Parathyroid adenoma (tissue), 2 donors: ENCODE data around the gene CYP3A4.
"Not testable (repeated sequence)": the region's sequence is repeated elsewhere in the genome, so short reads cannot be mapped to it uniquely, and the experiment has no call there.

Experiments used
- H2AFZ ChIP-seq: fragments of 300-600 bp; sonication (generic); one replicate; pipeline ENCODE4 v1.7.0; 2017; ENCODE audit warnings: antibody characterized with exemption, mild to moderate bottlenecking
- H3K27ac ChIP-seq: fragments of 300-600 bp; sonication (generic); one replicate; pipeline ENCODE4 v1.7.0; 2017
- H3K27me3 ChIP-seq: fragments of 300-600 bp; sonication (generic); one replicate; pipeline ENCODE4 v1.7.0; 2017; ENCODE audit warnings: low read length; ENCODE audit not compliant: control insufficient read depth, insufficient read depth
- H3K36me3 ChIP-seq: fragments of 300-600 bp; sonication (generic); one replicate; pipeline ENCODE4 v1.7.0; 2017; ENCODE audit warnings: low read length; ENCODE audit not compliant: control insufficient read depth, insufficient read depth
- H3K4me1 ChIP-seq: fragments of 300-600 bp; sonication (generic); one replicate; pipeline ENCODE4 v1.7.0; 2017; ENCODE audit warnings: control low read depth
- H3K4me2 ChIP-seq: fragments of 300-600 bp; sonication (generic); one replicate; pipeline ENCODE4 v1.7.0; 2017; ENCODE audit warnings: low read length
- H3K4me3 ChIP-seq: fragments of 300-600 bp; sonication (generic); one replicate; pipeline ENCODE4 v1.7.0; 2017; ENCODE audit warnings: low read depth, low read length
- H3K79me2 ChIP-seq: fragments of 300-600 bp; sonication (generic); one replicate; pipeline ENCODE4 v1.7.0; 2017; ENCODE audit warnings: control low read depth
- H3K9ac ChIP-seq: fragments of 300-600 bp; sonication (generic); one replicate; pipeline ENCODE4 v1.7.0; 2017; ENCODE audit warnings: mild to moderate bottlenecking
- H3K9me3 ChIP-seq: fragments of 300-600 bp; sonication (generic); one replicate; pipeline ENCODE4 v1.7.0; 2017; ENCODE audit warnings: low read length; ENCODE audit not compliant: control insufficient read depth
- CTCF ChIP-seq: fragments of 300-600 bp; sonication (generic); IDR thresholded peaks from one replicate; pipeline ENCODE4 v1.7.0; 2017; ENCODE audit warnings: antibody characterized with exemption, mild to moderate bottlenecking
- donor health status: primary hyperparathyroidism.

Gene CYP3A4

GRCh38 chr7:99728615-99729014, 55.4 kb downstream of the CYP3A4 start:
- Histone ChIP-seq H3K36me3 (no peaks in the 10 kb centered on the region), H3K4me3 (no peak overlapping the region), H3K9me3 (no peaks in the 10 kb centered on the region), H3K79me2 (no peaks in the 10 kb centered on the region), H3K27ac (no peak overlapping the region), H2AFZ (no peak overlapping the region), H3K27me3 (no peaks in the 10 kb centered on the region), H3K4me1 (no peaks in the 10 kb centered on the region), H3K4me2 (no peak overlapping the region), H3K9ac (no peak overlapping the region)
- TF ChIP-seq CTCF, result no peak

DNA sequence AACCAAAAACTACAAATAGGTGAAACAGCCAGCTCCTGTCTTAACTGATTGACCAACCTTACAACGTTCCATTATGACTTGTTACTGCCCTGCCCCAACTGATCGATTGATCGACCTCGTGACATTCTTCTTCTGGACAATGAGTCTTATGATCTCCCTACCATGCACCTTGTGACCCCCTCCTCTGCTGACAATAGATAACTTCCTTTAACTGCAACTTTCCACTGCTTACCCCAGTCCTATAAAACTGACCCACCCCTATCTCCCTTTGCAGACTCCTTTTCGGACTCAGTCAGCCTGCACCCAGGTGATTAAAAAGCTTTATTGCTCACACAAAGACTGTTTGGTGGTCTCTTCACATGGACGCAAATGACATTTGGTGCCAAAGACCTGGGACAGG, 60.8 kb downstream of the CYP3A4 start:
- not testable (repeated sequence) for H3K79me2 ChIP-seq, H3K9ac ChIP-seq, H3K4me3 ChIP-seq, H3K27me3 ChIP-seq, H3K27ac ChIP-seq, H3K4me1 ChIP-seq, H3K4me2 ChIP-seq, H2AFZ ChIP-seq, H3K36me3 ChIP-seq, H3K9me3 ChIP-seq

DNA sequence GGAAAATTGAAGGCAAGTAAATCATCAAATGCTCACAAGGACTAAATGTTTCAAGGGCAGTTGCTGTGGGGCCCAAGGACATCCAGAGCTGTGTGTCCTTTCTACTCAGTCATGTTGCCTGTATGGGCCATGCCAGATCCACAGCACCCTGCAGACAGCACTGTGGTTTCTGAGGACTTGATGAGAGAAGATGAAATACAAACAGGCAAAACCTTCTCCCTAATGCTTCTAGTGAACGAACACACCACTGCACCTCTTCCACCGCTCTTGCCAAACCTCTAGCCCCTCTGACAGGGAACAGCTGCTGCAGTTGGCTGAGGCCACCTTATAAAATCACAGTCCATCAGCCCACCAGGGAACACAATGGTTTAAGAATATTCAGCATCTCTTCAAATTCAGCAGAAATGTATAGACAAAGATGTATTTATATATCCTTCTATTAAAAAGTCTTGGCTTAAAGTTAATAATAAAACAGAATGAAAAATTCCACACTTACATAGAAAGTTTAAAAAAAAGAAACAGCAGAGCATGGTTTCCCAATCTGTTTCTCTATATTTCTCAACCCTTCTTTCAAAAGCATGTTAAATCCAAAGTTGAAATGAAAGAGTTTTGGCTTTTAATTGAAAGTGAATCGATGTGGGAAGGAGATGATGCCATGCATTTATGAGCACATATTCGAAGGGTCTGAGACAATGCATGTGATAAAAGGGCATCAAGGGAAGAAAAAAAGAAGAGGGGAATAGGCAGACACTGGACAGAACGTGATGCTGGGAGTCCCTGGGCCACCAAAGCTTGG, 63.0 kb downstream of the CYP3A4 start:
- Histone ChIP-seq H3K9ac (no peak overlapping the region), H3K4me2 (no peak overlapping the region), H3K27ac (no peak overlapping the region), H3K27me3 (no peaks in the 10 kb centered on the region), H3K4me3 (no peak overlapping the region), H3K79me2 (no peaks in the 10 kb centered on the region), H3K4me1 (no peaks in the 10 kb centered on the region), H3K9me3 (no peaks in the 10 kb centered on the region), H2AFZ (no peak overlapping the region), H3K36me3 (no peaks in the 10 kb centered on the region)
- no peak for TF ChIP-seq CTCF

DNA sequence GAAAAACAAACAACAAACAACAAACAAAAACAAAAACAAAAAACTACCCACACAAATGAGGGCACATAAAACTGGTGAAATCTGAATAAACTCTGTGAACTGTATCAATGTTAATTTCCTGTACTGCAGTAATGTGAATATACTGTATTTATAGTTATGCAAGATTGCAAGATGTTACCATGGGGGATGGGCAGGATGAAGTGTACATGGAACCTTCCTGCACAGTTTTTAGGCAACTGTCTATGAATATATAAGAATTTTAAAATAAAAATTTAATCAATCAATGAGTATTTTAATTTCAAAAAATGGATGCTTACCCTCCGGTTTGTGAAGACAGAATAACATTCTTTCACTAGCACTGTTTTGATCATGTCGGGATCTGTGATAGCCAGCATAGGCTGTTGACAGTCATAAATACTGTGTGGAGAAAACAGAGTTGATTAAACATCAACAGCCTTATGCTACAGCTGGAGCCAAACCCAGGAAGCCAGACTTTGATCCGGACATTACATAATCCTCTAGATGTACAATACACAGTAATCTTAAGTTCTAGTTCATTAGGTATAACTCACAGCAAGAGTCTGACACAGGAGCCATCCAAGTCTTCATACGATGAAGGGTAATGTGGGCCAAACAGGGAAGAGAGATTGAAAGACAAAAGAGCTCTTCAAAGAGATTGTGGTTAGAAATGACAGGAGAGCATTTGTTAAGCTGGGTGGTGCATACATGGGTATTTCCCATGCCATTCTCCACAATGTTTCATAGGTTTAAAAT, 63.8 kb downstream of the CYP3A4 start:
- Histone ChIP-seq H3K27me3 (no peaks in the 10 kb centered on the region), H3K36me3 (no peaks in the 10 kb centered on the region), H3K79me2 (no peaks in the 10 kb centered on the region), H3K4me1 (no peaks in the 10 kb centered on the region), H3K27ac (no peak overlapping the region), H3K4me2 (no peak overlapping the region), H3K9me3 (no peaks in the 10 kb centered on the region), H3K4me3 (no peak overlapping the region), H3K9ac (no peak overlapping the region), H2AFZ (no peak overlapping the region)
- TF ChIP-seq CTCF, result no peak

GRCh38 chr7:99713995-99714570, 69.9 kb downstream of the CYP3A4 start:
- no peak overlapping the region for H3K4me2 ChIP-seq
- H3K4me1 ChIP-seq, result no peaks in the 10 kb centered on the region
- H3K9me3 ChIP-seq, result no peaks in the 10 kb centered on the region
- no peaks in the 10 kb centered on the region for H3K27me3 ChIP-seq
- no peaks in the 10 kb centered on the region for H3K36me3 ChIP-seq
- H3K27ac ChIP-seq, result no peak overlapping the region
- H3K9ac ChIP-seq, result no peak overlapping the region
- H3K79me2 ChIP-seq, result no peaks in the 10 kb centered on the region
- no peak for TF ChIP-seq CTCF
- H3K4me3 ChIP-seq, result no peak overlapping the region
- no peak overlapping the region for H2AFZ ChIP-seq
